Stomach (tissue), 9 donors: ENCODE measurements around the gene TDG. TPM values are rescaled to one million over a fixed set of nuclear protein-coding genes. Genes with fewer than 3 reads are reported as not detected.
A peak's percentile ranks its signal among the peaks of the same experiment; 100 is the strongest.

Experiments used
- DNase-seq, 2 donors: peaks; one replicate each; pipeline versions ENCODE4 v3.0.0 to v3.0.0-alpha.2; 2013 to 2019
- H3K27ac ChIP-seq, 5 donors: fragments of 200-600 bp in 4 of 5; sonication (generic) in 4 of 5; one replicate each; pipeline ENCODE4 v1.5.1; 2013 to 2019; ENCODE audit warnings: mild to moderate bottlenecking in 1 of 5, moderate library complexity in 1 of 5
- H3K27me3 ChIP-seq, 3 donors: fragments of 200-600 bp; sonication (generic); one replicate each; pipeline ENCODE4 v1.5.1; 2017 to 2019; ENCODE audit warnings: mixed run types in 1 of 3
- H3K36me3 ChIP-seq, 4 donors: fragments of 200-600 bp; sonication (generic); 1 replicate in 3 of 4; 2 replicates in 1 of 4; pipeline ENCODE4 v1.5.1; 2016 to 2019
- H3K4me1 ChIP-seq, 4 donors: fragments of 200-600 bp; sonication (generic); one replicate each; pipeline ENCODE4 v1.5.1; 2016 to 2019
- H3K4me3 ChIP-seq, 4 donors: fragments of 200-600 bp; sonication (generic) in 3 of 4; one replicate each; pipeline ENCODE4 v1.5.1; 2016 to 2019; ENCODE audit warnings: mild to moderate bottlenecking in 1 of 4
- H3K9me3 ChIP-seq, 4 donors: fragments of 200-600 bp; sonication (generic); one replicate each; pipeline ENCODE4 v1.5.1; 2016 to 2019
- CTCF ChIP-seq, 7 experiments: fragments of 450-650 bp in 4 of 7; fragments of 200-600 bp in 3 of 7; sonication (generic) in 3 of 7; IDR thresholded peaks; one replicate each; pipeline ENCODE4 v1.5.1; 2016 to 2019; ENCODE audit warnings: antibody characterized with exemption in 7 of 7, control low read depth in 2 of 7, mild to moderate bottlenecking in 1 of 7
- EP300 ChIP-seq: sonication (generic); formaldehyde crosslinking; IDR thresholded peaks from one replicate; pipeline ENCODE4 v1.6.1; 2017; ENCODE audit warnings: antibody characterized with exemption
- POLR2A ChIP-seq, 4 donors: fragments of 450-650 bp; IDR thresholded peaks; one replicate each; pipeline ENCODE4 v1.6.1; 2016; ENCODE audit warnings: antibody characterized with exemption in 4 of 4, control low read depth in 2 of 4, mild to moderate bottlenecking in 1 of 4, moderate library complexity in 1 of 4
- POLR2AphosphoS5 ChIP-seq, 3 donors: sonication (generic); formaldehyde crosslinking; IDR thresholded peaks; one replicate each; pipeline ENCODE4 v1.6.1; 2016; ENCODE audit warnings: antibody characterized with exemption in 3 of 3
- whole genome bisulfite sequencing, 5 donors: extraction: QIAGEN DNeasy Blood & Tissue Kit in 3 of 5; methylation state at CpG; one replicate each; pipeline versions ENCODE4 v1.1.5 to v1.1.7; 2013 to 2018; 5-methylcytosine and 5-hydroxymethylcytosine counted together
- intact Hi-C: fragments of 100-400 bp; cut with DNase I; formaldehyde crosslinking; loops from one replicate; pipeline ENCODE4 v1.15.1; 2023; ENCODE audit warnings: low total_unique reads
- polyA plus RNA-seq, 3 donors: library from polyadenylated mRNA; stranded (reverse); fragments of 200-250 nt; gene quantifications; one replicate each; pipeline ENCODE4 v1.2.3, GENCODE V29; 2013
- total RNA-seq, 5 donors: library from RNA; depleted of rRNA; stranded (reverse); fragments of >200 nt; gene quantifications; one replicate each; pipeline versions ENCODE4 v1.1.0 to v1.2.3, GENCODE V29; 2014 to 2016
- donor health status: healthy with polysubstance abuse.
- donor health status: Bipolar disorder and iron deficiency.
- donor health status: healthy.

TDG gene
- total and polyA plus RNA-seq, 8 donors = 9.2 to 44.1 (median 18.1) TPM

- no peak for TF ChIP-seq POLR2A (IDR thresholded peaks at IDR 0.05)
- TF ChIP-seq CTCF (IDR thresholded peaks at IDR 0.05) = no peak
- no peak for TF ChIP-seq POLR2AphosphoS5 (IDR thresholded peaks at IDR 0.05)
- no peak for TF ChIP-seq EP300
- Histone ChIP-seq H3K27me3 (no peaks in the 10 kb centered on the region), H3K27ac (no peak overlapping the region), H3K4me1 (peaks cover 18 to 46% (median 31%) of the 10 kb centered on the region in 4 donors), H3K36me3 (no peaks in the 10 kb centered on the region), H3K4me3 (no peak overlapping the region), H3K9me3 (no peaks in the 10 kb centered on the region)
- no peak for DNase-seq
- intact Hi-C loops = no loop called here
- 29 to 69% (median 39%) methylated on average over 1 of the region's 1 CpG for WGBS, 5 donors
These were observed 3.2 kb upstream of the TDG start for GRCh38 chr12:103962493-103962892.

GRCh38 chr12:103964805-103965204, 867 bp upstream of the TDG start:
- Histone ChIP-seq H3K27me3 (no peaks in the 10 kb centered on the region), H3K27ac (peak overlapping the region in 4 of 5 donors; percentile 96 to 98 (median 98)), H3K9me3 (no peaks in the 10 kb centered on the region), H3K36me3 (no peaks in the 10 kb centered on the region), H3K4me1 (peaks cover 37 to 60% (median 51%) of the 10 kb centered on the region in 4 donors), H3K4me3 (peak overlapping the region; percentile 83 to 97 (median 91))
- no peak for TF ChIP-seq EP300
- no peak for TF ChIP-seq CTCF (IDR thresholded peaks at IDR 0.05)
- no peak for TF ChIP-seq POLR2AphosphoS5 (IDR thresholded peaks at IDR 0.05)
- no peak for TF ChIP-seq POLR2A (IDR thresholded peaks at IDR 0.05)
- DNase-seq = peak in 1 of 2 donors; percentile 25
- intact Hi-C loops = no loop called here
- 12 to 20% (median 15%) methylated on average over 3 of the region's 3 CpGs for WGBS, 5 donors

- Histone ChIP-seq H3K9me3 (no peaks in the 10 kb centered on the region), H3K27me3 (no peaks in the 10 kb centered on the region), H3K27ac (peak overlapping the region; percentile 82 to 98 (median 98)), H3K4me1 (peaks cover 37 to 64% (median 55%) of the 10 kb centered on the region in 4 donors), H3K4me3 (peak overlapping the region; percentile 83 to 97 (median 91)), H3K36me3 (no peaks in the 10 kb centered on the region)
- peak in 1 of 2 donors; percentile 15 for DNase-seq
- TF ChIP-seq EP300 = no peak
- TF ChIP-seq CTCF (IDR thresholded peaks at IDR 0.05) = no peak
- no peak for TF ChIP-seq POLR2AphosphoS5 (IDR thresholded peaks at IDR 0.05)
- no peak for TF ChIP-seq POLR2A (IDR thresholded peaks at IDR 0.05)
- 0 to 1% (median 0%) methylated on average over 11 of the region's 11 CpGs for WGBS, 5 donors
- intact Hi-C loops = no loop called here
These were observed 450 bp upstream of the TDG start for GRCh38 chr12:103965255-103965589.

- Histone ChIP-seq H3K27me3 (no peaks in the 10 kb centered on the region), H3K27ac (peak overlapping the region in 4 of 5 donors; percentile 96 to 98 (median 98)), H3K4me3 (peak overlapping the region; percentile 83 to 97 (median 91)), H3K4me1 (peaks cover 37 to 78% (median 68%) of the 10 kb centered on the region in 4 donors), H3K9me3 (no peaks in the 10 kb centered on the region), H3K36me3 (no peaks in the 10 kb centered on the region)
- no peak for TF ChIP-seq EP300
- no peak for TF ChIP-seq POLR2AphosphoS5 (IDR thresholded peaks at IDR 0.05)
- no peak for TF ChIP-seq CTCF (IDR thresholded peaks at IDR 0.05)
- no peak for TF ChIP-seq POLR2A (IDR thresholded peaks at IDR 0.05)
- intact Hi-C loops = no loop called here
- DNase-seq = peak in 1 of 2 donors; percentile 22
- WGBS, 5 donors = 3 to 28% (median 18%) methylated on average over 1 of the region's 1 CpG
These were observed 1.1 kb downstream of the TDG start for GRCh38 chr12:103966736-103967135.
